HEK293 (cell line): ENCODE measurements around the gene RFPL4A.
"Not testable (repeated sequence)": the region's sequence is repeated elsewhere in the genome, so short reads cannot be mapped to it uniquely, and the experiment has no call there.

Experiments used
- KLF8 ChIP-seq: fragments of 450-650 bp; formaldehyde crosslinking; IDR thresholded peaks from 2 replicates; pipeline ENCODE4 v1.5.1; 2016; ENCODE audit warnings: missing biosample characterization, missing genetic modification characterization
- ZFP41 ChIP-seq: fragments of 450-650 bp; formaldehyde crosslinking; IDR thresholded peaks from 2 replicates; pipeline ENCODE4 v1.5.1; 2016; ENCODE audit warnings: missing biosample characterization, missing genetic modification characterization, borderline replicate concordance
- ZNF211 ChIP-seq: fragments of 450-650 bp; formaldehyde crosslinking; IDR thresholded peaks from 2 replicates; pipeline ENCODE4 v1.5.1; 2016; ENCODE audit warnings: low read depth, missing biosample characterization, missing genetic modification characterization
- ZNF23 ChIP-seq: fragments of 450-650 bp; formaldehyde crosslinking; IDR thresholded peaks from 2 replicates; pipeline ENCODE4 v1.5.1; 2016; ENCODE audit warnings: missing biosample characterization, missing genetic modification characterization, borderline replicate concordance
- ZNF670 ChIP-seq: fragments of 450-650 bp; formaldehyde crosslinking; IDR thresholded peaks from 2 replicates; pipeline ENCODE4 v1.5.1; 2016; ENCODE audit warnings: missing biosample characterization, missing genetic modification characterization, low read depth
- ZNF747 ChIP-seq: fragments of 450-650 bp; formaldehyde crosslinking; IDR thresholded peaks from 2 replicates; pipeline ENCODE4 v1.5.1; 2016; ENCODE audit warnings: missing biosample characterization, missing genetic modification characterization
- TF ChIP-seq, protein P1 (sequence below): fragments of 450-650 bp; formaldehyde crosslinking; IDR thresholded peaks from 2 replicates; pipeline ENCODE4 v1.5.1; 2016; ENCODE audit warnings: missing biosample characterization, missing genetic modification characterization

- TF ChIP-seq ZNF23 (tag by site-specific recombination); ZNF211 (tag by site-specific recombination); ZNF670 (tag by site-specific recombination); ZFP41; KLF8 (tag by site-specific recombination); ZNF747 (tag by site-specific recombination): not testable (repeated sequence)
- TF ChIP-seq, protein P1, sequence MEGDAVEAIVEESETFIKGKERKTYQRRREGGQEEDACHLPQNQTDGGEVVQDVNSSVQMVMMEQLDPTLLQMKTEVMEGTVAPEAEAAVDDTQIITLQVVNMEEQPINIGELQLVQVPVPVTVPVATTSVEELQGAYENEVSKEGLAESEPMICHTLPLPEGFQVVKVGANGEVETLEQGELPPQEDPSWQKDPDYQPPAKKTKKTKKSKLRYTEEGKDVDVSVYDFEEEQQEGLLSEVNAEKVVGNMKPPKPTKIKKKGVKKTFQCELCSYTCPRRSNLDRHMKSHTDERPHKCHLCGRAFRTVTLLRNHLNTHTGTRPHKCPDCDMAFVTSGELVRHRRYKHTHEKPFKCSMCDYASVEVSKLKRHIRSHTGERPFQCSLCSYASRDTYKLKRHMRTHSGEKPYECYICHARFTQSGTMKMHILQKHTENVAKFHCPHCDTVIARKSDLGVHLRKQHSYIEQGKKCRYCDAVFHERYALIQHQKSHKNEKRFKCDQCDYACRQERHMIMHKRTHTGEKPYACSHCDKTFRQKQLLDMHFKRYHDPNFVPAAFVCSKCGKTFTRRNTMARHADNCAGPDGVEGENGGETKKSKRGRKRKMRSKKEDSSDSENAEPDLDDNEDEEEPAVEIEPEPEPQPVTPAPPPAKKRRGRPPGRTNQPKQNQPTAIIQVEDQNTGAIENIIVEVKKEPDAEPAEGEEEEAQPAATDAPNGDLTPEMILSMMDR (tag by site-specific recombination), result not testable (repeated sequence)
These were observed 9.9 kb downstream of the RFPL4A start, which contains the start of gene RFPL4AL1 for GRCh38 chr19:55768818-55769217.
